ACC112 (cell line): ENCODE measurements around the gene INS.

Experiments
- H2AFZ ChIP-seq: fragments of 200-600 bp; sonication (generic); one replicate; pipeline ENCODE4 v1.6.0; 2017; ENCODE audit warnings: antibody characterized with exemption, low read length; ENCODE audit not compliant: unreplicated experiment
- H3K27ac ChIP-seq: fragments of 200-600 bp; sonication (generic); 2 replicates; pipeline ENCODE4 v1.5.1; 2014; ENCODE audit warnings: low read depth, mild to moderate bottlenecking, antibody characterized with exemption, low read length, moderate library complexity
- H3K27me3 ChIP-seq: fragments of 200-600 bp; sonication (generic); 2 replicates; pipeline ENCODE4 v1.6.1; 2014; ENCODE audit warnings: mild to moderate bottlenecking, antibody characterized with exemption, low read length, moderate library complexity, mixed read lengths; ENCODE audit not compliant: insufficient read depth
- H3K36me3 ChIP-seq: fragments of 200-600 bp; sonication (generic); 2 replicates; pipeline ENCODE4 v1.6.1; 2016; ENCODE audit warnings: mild to moderate bottlenecking, antibody characterized with exemption, low read length, moderate library complexity, mixed read lengths; ENCODE audit not compliant: insufficient read depth
- H3K4me1 ChIP-seq: fragments of 200-600 bp; sonication (generic); one replicate; pipeline ENCODE4 v1.6.1; 2016; ENCODE audit warnings: low read length, mixed read lengths; ENCODE audit not compliant: insufficient read depth, unreplicated experiment, control insufficient read depth
- H3K4me3 ChIP-seq: fragments of 200-600 bp; sonication (generic); 2 replicates; pipeline ENCODE4 v1.5.1; 2014; ENCODE audit warnings: mild to moderate bottlenecking, low read depth, low read length
- H3K79me2 ChIP-seq: fragments of 200-600 bp; sonication (generic); one replicate; pipeline ENCODE4 v1.6.0; 2016; ENCODE audit warnings: low read length; ENCODE audit not compliant: control insufficient read depth, unreplicated experiment, insufficient read depth

The INS gene

GRCh38 chr11:2140411-2141400 is 20.3 kb downstream of the INS start:
- Histone ChIP-seq H3K27ac (no peak overlapping the region), H3K36me3 (no peaks in the 10 kb centered on the region), H2AFZ (no peak overlapping the region), H3K4me1 (peaks cover 11% of the 10 kb centered on the region), H3K27me3 (peaks cover 72% of the 10 kb centered on the region), H3K79me2 (no peaks in the 10 kb centered on the region), H3K4me3 (no peak overlapping the region)

- Histone ChIP-seq H3K27ac (no peak overlapping the region), H3K27me3 (peaks cover 62% of the 10 kb centered on the region), H3K79me2 (no peaks in the 10 kb centered on the region), H3K4me1 (peaks cover 11% of the 10 kb centered on the region), H3K4me3 (no peak overlapping the region), H3K36me3 (no peaks in the 10 kb centered on the region), H2AFZ (no peak overlapping the region)
These were observed 21.2 kb downstream of the INS start for GRCh38 chr11:2139621-2140337.

- Histone ChIP-seq H2AFZ (no peak within 1 kb of the TSS), H3K27me3 (peaks cover 56% of the 10 kb centered on the region), H3K27ac (no peak within 1 kb of the TSS)
These were observed 21.9 kb downstream of the INS start, which contains the start of gene IGF2 for GRCh38 chr11:2139123-2139521. TSS of gene IGF2 (minus strand) at chr11:2139389. CDS start at chr11:2135523, 3,866 bp downstream.

GRCh38 chr11:2138431-2139122 is 22.4 kb downstream of the INS start:
- Histone ChIP-seq H3K27me3 (peaks cover 53% of the 10 kb centered on the region), H3K4me1 (peaks cover 11% of the 10 kb centered on the region), H3K36me3 (no peaks in the 10 kb centered on the region), H2AFZ (no peak overlapping the region), H3K79me2 (no peaks in the 10 kb centered on the region), H3K27ac (no peak overlapping the region), H3K4me3 (peak overlapping the region; percentile 55)

More at GRCh38 chr11:2139123-2139521, 21.9 kb downstream of the INS start, which contains the start of gene IGF2:
- Histone ChIP-seq H3K4me3 (peak within 1 kb of the TSS; percentile 55), H3K4me1 (peaks cover 11% of the 10 kb centered on the region), H3K36me3 (no peaks in the 10 kb centered on the region), H3K79me2 (no peaks in the 10 kb centered on the region)

GRCh38 chr11:2138068-2138430 is 23.0 kb downstream of the INS start:
- Histone ChIP-seq H3K79me2 (no peaks in the 10 kb centered on the region), H2AFZ (no peak overlapping the region), H3K36me3 (no peaks in the 10 kb centered on the region), H3K4me3 (peak overlapping the region; percentile 55), H3K4me1 (peaks cover 11% of the 10 kb centered on the region), H3K27ac (no peak overlapping the region), H3K27me3 (peaks cover 51% of the 10 kb centered on the region)

GRCh38 chr11:2137202-2138067 is 23.6 kb downstream of the INS start:
- peaks cover 6% of the 10 kb centered on the region for H3K4me1 ChIP-seq
- H3K4me3 ChIP-seq: peak overlapping the region; percentile 34; the same call in 1 of the 2 replicates
- H3K27me3 ChIP-seq: peaks cover 54% of the 10 kb centered on the region
- H3K36me3 ChIP-seq: no peaks in the 10 kb centered on the region
- H3K79me2 ChIP-seq: no peaks in the 10 kb centered on the region
- no peak overlapping the region for H2AFZ ChIP-seq
- no peak overlapping the region for H3K27ac ChIP-seq

GRCh38 chr11:2136952-2137201 is 24.1 kb downstream of the INS start:
- Histone ChIP-seq H2AFZ (no peak overlapping the region), H3K79me2 (no peaks in the 10 kb centered on the region), H3K4me3 (no peak overlapping the region), H3K4me1 (peaks cover under 1% of the 10 kb centered on the region), H3K27me3 (peaks cover 54% of the 10 kb centered on the region), H3K36me3 (no peaks in the 10 kb centered on the region), H3K27ac (no peak overlapping the region)

GRCh38 chr11:2136209-2136951 is 24.6 kb downstream of the INS start:
- Histone ChIP-seq H3K36me3 (no peaks in the 10 kb centered on the region), H3K27ac (no peak overlapping the region), H3K4me1 (no peaks in the 10 kb centered on the region), H3K79me2 (no peaks in the 10 kb centered on the region), H3K27me3 (peaks cover 51% of the 10 kb centered on the region), H2AFZ (no peak overlapping the region), H3K4me3 (no peak overlapping the region)

GRCh38 chr11:2135648-2136201 is 25.3 kb downstream of the INS start:
- Histone ChIP-seq H3K36me3 (no peaks in the 10 kb centered on the region), H3K4me1 (no peaks in the 10 kb centered on the region), H3K27ac (no peak overlapping the region), H2AFZ (no peak overlapping the region), H3K27me3 (peaks cover 45% of the 10 kb centered on the region), H3K4me3 (no peak overlapping the region), H3K79me2 (no peaks in the 10 kb centered on the region)
